Cardiac muscle cell (in vitro differentiated cells and primary cell): ENCODE measurements around the gene ZNF418. TPM values are rescaled to one million over a fixed set of nuclear protein-coding genes. Genes with fewer than 3 reads are reported as not detected.
"Not testable (repeated sequence)": the region's sequence is repeated elsewhere in the genome, so short reads cannot be mapped to it uniquely, and the experiment has no call there.

Source experiments
- DNase-seq, 2 donors: peaks; one replicate each; pipeline versions ENCODE4 v3.0.0 to v3.0.0-alpha.2; 2010 to 2017; ENCODE audit warnings: low read depth in 1 of 2, low spot score in 1 of 2
- H3K27ac ChIP-seq: fragments of 200-600 bp; sonication (generic); 2 replicates; pipeline ENCODE4 v1.5.1; 2016
- H3K27me3 ChIP-seq: fragments of 200-600 bp; sonication (generic); 2 replicates; pipeline ENCODE4 v1.6.0; 2016; ENCODE audit warnings: control low read depth
- H3K36me3 ChIP-seq: fragments of 200-600 bp; sonication (generic); 2 replicates; pipeline ENCODE4 v1.5.1; 2016; ENCODE audit warnings: control low read depth
- H3K4me1 ChIP-seq: fragments of 200-600 bp; sonication (generic); 2 replicates; pipeline ENCODE4 v1.8.1; 2017; ENCODE audit warnings: low read depth, mild to moderate bottlenecking, mixed run types
- H3K4me3 ChIP-seq: fragments of 200-600 bp; sonication (generic); 2 replicates; pipeline ENCODE4 v1.5.1; 2016; ENCODE audit warnings: mild to moderate bottlenecking
- H3K9me3 ChIP-seq: fragments of 200-600 bp; sonication (generic); 2 replicates; pipeline ENCODE4 v1.5.1; 2017; ENCODE audit warnings: low read depth, mild to moderate bottlenecking, control low read depth
- polyA plus RNA-seq: library from polyadenylated mRNA; unstranded; fragments of >200 nt; fragmentation: Nextera tagmentation; extraction: Ambion mirVana; gene quantifications from 2 replicates; pipeline ENCODE4 v1.2.1, GENCODE V29; 2016
- total RNA-seq: library from RNA; depleted of rRNA; stranded (reverse); fragments of >200 nt; gene quantifications from 2 replicates; pipeline ENCODE4 v1.2.3, GENCODE V29; 2016
- TF ChIP-seq, protein P1 (sequence below): IDR thresholded peaks from 2 replicates; pipeline ENCODE4 v1.5.1; 2012; ENCODE audit warnings: low read depth, mild to moderate bottlenecking, low read length

ZNF418 gene
- total and polyA plus RNA-seq, 2 experiments from 2014 or later, result 6.1 to 19.7 TPM

DNA sequence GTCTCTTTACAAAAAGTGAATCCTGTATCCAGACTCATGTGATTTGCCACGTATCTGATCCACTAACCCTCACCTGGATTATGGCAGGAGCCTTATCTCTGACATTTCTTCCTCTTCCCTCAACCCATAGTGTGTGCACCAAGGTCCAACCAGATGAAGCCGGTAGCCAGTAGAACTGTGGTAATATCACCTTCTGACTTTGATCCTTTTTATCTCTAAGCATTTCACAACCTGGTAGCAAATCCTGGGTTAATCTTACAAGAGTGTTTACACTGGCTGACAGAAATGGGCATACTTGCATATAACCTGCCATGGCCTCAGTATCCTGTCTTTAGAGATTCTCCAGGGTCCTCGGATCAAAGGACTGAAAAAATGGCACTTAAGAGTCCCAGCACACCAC, 20.7 kb downstream of the ZNF418 start:
- no peaks in the 10 kb centered on the region for H3K27me3 ChIP-seq
- H3K4me1 ChIP-seq, result peaks cover 7% of the 10 kb centered on the region
- H3K27ac ChIP-seq, result no peak overlapping the region
- TF ChIP-seq, protein P1, sequence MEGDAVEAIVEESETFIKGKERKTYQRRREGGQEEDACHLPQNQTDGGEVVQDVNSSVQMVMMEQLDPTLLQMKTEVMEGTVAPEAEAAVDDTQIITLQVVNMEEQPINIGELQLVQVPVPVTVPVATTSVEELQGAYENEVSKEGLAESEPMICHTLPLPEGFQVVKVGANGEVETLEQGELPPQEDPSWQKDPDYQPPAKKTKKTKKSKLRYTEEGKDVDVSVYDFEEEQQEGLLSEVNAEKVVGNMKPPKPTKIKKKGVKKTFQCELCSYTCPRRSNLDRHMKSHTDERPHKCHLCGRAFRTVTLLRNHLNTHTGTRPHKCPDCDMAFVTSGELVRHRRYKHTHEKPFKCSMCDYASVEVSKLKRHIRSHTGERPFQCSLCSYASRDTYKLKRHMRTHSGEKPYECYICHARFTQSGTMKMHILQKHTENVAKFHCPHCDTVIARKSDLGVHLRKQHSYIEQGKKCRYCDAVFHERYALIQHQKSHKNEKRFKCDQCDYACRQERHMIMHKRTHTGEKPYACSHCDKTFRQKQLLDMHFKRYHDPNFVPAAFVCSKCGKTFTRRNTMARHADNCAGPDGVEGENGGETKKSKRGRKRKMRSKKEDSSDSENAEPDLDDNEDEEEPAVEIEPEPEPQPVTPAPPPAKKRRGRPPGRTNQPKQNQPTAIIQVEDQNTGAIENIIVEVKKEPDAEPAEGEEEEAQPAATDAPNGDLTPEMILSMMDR, result no peak
- no peak for DNase-seq
- peaks cover 15% of the 10 kb centered on the region for H3K36me3 ChIP-seq
- H3K9me3 ChIP-seq, result no peaks in the 10 kb centered on the region
- H3K4me3 ChIP-seq, result no peak overlapping the region

DNA sequence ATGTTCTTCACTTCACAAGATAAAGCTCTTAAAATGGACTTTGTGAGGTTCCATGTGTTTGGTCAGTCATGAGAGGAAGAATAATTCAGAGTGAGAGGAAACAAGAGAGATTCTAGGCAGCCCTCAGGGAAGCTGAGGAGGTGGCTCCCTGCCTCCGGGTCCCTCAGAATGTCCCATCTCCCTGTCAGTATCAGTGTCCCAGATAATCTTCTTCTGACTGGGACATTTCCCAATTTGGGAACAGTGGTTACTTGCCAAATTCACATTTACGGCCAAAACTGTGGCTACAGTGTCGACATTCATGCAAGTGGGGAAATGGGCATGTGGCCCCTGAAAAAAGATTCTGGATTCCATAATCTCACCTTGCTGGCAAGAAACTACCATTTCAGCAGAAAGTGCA, 27.8 kb downstream of the ZNF418 start:
- no peaks in the 10 kb centered on the region for H3K9me3 ChIP-seq
- H3K4me1 ChIP-seq, result no peaks in the 10 kb centered on the region
- peaks cover 19% of the 10 kb centered on the region for H3K36me3 ChIP-seq
- H3K27ac ChIP-seq, result no peak overlapping the region
- H3K4me3 ChIP-seq, result no peak overlapping the region
- no peaks in the 10 kb centered on the region for H3K27me3 ChIP-seq
- TF ChIP-seq, protein P1, result no peak
- DNase-seq, result no peak

DNA sequence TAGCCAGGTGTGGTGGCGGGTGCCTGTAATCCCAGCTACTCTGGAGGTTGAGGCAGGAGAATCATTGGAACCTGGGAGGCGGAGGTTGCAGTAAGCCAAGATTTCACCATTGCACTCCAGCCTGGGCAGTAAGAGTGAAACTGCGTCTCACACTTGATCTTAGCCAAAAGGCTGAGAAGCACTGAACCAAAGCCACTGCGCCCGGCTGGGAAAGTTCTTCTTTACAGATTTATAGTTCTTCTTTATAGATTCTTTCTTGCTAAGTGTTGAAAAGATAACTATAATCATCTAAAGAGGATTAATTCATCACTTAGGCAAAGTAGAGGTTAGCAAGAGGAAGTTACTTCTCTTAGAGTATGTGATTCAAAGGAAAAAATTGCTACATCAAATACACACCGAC, 29.9 kb downstream of the ZNF418 start:
- no peaks in the 10 kb centered on the region for H3K4me1 ChIP-seq
- H3K4me3 ChIP-seq, result no peak overlapping the region
- no peak for DNase-seq
- H3K27ac ChIP-seq, result no peak overlapping the region
- no peaks in the 10 kb centered on the region for H3K27me3 ChIP-seq
- H3K9me3 ChIP-seq, result no peaks in the 10 kb centered on the region
- H3K36me3 ChIP-seq, result peaks cover 13% of the 10 kb centered on the region
- TF ChIP-seq, protein P1, result no peak

DNA sequence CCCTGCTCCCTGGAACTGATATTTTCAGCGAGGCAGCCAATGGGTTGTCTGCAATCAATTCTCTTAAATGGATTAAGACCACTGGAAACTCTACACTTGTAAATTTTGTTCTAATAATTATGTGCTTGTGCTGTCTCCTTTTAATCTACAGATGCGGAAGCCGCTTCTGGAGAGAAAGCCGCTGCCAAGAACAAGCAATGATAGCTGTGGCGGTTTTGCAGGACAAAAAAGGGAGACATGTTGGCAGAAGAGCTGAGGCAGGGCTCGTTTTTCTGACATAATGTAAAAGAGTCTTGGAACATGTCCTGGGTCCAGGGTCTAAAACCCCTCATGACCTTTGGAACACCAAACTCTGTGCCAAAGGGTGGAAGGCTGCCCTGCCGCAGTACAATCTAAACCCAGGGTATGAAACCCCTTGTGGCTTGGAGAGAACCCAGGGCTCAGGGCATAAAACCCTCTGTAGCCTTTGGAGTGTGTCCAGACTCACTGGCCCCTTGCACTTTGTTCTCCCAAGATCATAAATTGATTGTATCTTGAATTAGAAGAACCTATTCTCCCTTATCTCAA, 31.5 kb downstream of the ZNF418 start:
- no peak for DNase-seq
- Histone ChIP-seq H3K27ac (no peak overlapping the region), H3K4me3 (no peak overlapping the region), H3K4me1 (no peaks in the 10 kb centered on the region), H3K36me3 (peaks cover 11% of the 10 kb centered on the region), H3K9me3 (no peaks in the 10 kb centered on the region), H3K27me3 (no peaks in the 10 kb centered on the region)
- TF ChIP-seq, protein P1, result no peak

DNA sequence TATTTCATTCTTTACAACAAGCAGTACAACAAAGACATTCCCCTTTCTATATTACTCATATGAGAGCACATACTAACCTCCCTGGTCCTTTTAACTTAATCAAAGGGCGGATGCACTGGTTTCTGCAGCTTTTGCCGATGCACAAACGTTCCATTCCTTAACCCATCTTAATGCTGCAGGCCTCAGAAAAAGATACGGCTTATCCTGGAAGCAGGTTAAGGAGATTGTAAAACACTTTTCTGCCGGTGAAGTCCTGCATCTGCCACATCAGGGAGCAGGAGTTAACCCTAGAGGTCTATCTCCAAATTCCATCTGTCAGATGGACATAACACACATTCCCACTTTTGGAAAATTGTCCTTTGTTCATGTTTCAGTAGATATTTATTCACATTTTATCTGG, 34.9 kb downstream of the ZNF418 start:
- Histone ChIP-seq H3K27ac (no peak overlapping the region), H3K36me3 (no peaks in the 10 kb centered on the region), H3K27me3 (no peaks in the 10 kb centered on the region), H3K4me1 (no peaks in the 10 kb centered on the region), H3K9me3 (no peaks in the 10 kb centered on the region), H3K4me3 (no peak overlapping the region)
- TF ChIP-seq, protein P1, result no peak
- DNase-seq, result no peak

DNA sequence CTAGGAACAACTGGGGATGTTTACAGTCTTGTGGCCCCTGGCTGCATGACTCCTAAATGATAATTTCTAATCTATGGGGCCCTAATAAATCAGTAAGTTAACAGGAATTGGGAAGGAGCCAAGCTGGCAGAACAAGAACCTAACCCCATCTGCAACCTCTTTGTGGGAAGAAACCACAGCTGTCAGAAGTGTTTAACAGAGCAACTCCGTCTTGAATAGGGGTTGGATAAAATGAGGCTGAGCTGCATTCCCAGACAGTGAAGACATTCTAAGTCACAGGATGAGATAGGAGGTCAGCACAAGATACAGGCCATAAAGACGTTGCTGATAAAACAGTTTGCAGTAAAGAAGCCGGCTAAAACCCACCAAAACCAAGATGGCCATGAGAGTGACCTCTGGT, 44.5 kb downstream of the ZNF418 start:
- not testable (repeated sequence) for H3K4me3 ChIP-seq, H3K27ac ChIP-seq, H3K9me3 ChIP-seq, H3K27me3 ChIP-seq, H3K36me3 ChIP-seq
- DNase-seq, result peak in 1 of 2 donors; percentile 82
- H3K4me1 ChIP-seq, result peaks cover 16% of the 10 kb centered on the region
